Mucosa of stomach (tissue), 1 donor: ENCODE measurements around the gene MOBP.

Experiments used
- H3K27me3 ChIP-seq: one replicate; pipeline ENCODE4 v1.7.0; 2013; ENCODE audit warnings: mild to moderate bottlenecking, low read length; ENCODE audit not compliant: control insufficient read depth, insufficient read depth
- H3K36me3 ChIP-seq: one replicate; pipeline ENCODE4 v1.7.0; 2013; ENCODE audit warnings: low read length; ENCODE audit not compliant: control insufficient read depth, insufficient read depth
- H3K4me1 ChIP-seq: one replicate; pipeline ENCODE4 v1.7.0; 2013; ENCODE audit warnings: mild to moderate bottlenecking, low read length; ENCODE audit not compliant: control insufficient read depth, insufficient read depth
- H3K4me3 ChIP-seq: one replicate; pipeline ENCODE4 v1.7.0; 2013; ENCODE audit warnings: low read length
- H3K9ac ChIP-seq: one replicate; pipeline ENCODE4 v1.7.0; 2013; ENCODE audit warnings: mild to moderate bottlenecking, low read length, moderate library complexity
- H3K9me3 ChIP-seq: one replicate; pipeline ENCODE4 v1.7.0; 2013; ENCODE audit warnings: mild to moderate bottlenecking, low read length, moderate library complexity; ENCODE audit not compliant: control insufficient read depth
- donor health status: Pancreatic carcinoma.

MOBP gene

DNA sequence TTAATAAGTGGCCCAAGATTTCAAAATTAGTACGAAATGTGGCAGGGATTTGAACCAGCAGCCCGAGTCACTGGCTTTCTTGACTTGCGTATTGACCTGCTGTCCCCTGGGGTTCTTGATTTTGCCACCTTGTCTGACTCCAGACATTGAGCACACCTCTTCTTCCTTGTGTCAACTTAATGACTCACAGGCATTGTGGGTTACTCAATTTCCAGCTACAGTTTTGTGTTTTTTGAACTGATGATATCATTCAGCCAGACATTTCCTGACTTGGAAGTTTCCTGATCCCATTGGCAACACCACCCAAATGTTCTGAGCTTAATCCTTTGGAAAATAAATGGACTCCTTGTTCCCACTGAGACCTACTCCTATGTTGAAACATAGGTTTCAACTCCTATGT is 64.2 kb downstream of the MOBP start:
- Histone ChIP-seq H3K9me3 (no peaks in the 10 kb centered on the region), H3K9ac (no peak overlapping the region), H3K36me3 (no peaks in the 10 kb centered on the region), H3K4me1 (no peaks in the 10 kb centered on the region), H3K4me3 (no peak overlapping the region), H3K27me3 (no peaks in the 10 kb centered on the region)

- Histone ChIP-seq H3K4me3 (no peak overlapping the region), H3K4me1 (no peaks in the 10 kb centered on the region), H3K27me3 (no peaks in the 10 kb centered on the region), H3K9ac (no peak overlapping the region), H3K36me3 (no peaks in the 10 kb centered on the region), H3K9me3 (no peaks in the 10 kb centered on the region)
These were observed 65.3 kb downstream of the MOBP start for GRCh38 chr3:39532777-39533176.

GRCh38 chr3:39533226-39533625 is 65.7 kb downstream of the MOBP start:
- H3K9ac ChIP-seq: no peak overlapping the region
- H3K4me1 ChIP-seq: no peaks in the 10 kb centered on the region
- no peak overlapping the region for H3K4me3 ChIP-seq
- H3K27me3 ChIP-seq: no peaks in the 10 kb centered on the region
- no peaks in the 10 kb centered on the region for H3K36me3 ChIP-seq
- no peaks in the 10 kb centered on the region for H3K9me3 ChIP-seq

- Histone ChIP-seq H3K9ac (no peak overlapping the region), H3K4me3 (no peak overlapping the region), H3K36me3 (no peaks in the 10 kb centered on the region), H3K4me1 (no peaks in the 10 kb centered on the region), H3K27me3 (no peaks in the 10 kb centered on the region), H3K9me3 (no peaks in the 10 kb centered on the region)
These were observed 72.9 kb downstream of the MOBP start for GRCh38 chr3:39540162-39540921.

DNA sequence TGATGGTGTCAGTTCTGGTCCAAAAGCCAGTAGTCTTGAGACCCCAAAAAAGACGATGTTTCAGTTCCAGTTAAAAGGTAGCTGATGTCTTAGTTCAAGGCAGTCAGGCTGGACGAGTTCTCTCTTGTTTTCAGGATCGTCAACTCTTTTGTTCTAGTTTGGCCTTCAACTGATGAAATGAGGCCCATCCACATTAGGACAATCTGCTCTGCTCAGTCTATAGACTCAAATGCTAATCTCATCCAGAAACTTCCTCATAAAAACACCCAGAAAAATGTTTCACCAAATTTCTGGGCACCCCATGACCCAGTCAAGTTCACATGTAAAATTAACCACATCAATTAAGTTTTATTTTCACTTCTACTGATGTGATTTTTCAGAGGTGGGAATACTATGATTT is 74.0 kb downstream of the MOBP start:
- Histone ChIP-seq H3K27me3 (no peaks in the 10 kb centered on the region), H3K9me3 (no peaks in the 10 kb centered on the region), H3K9ac (no peak overlapping the region), H3K36me3 (no peaks in the 10 kb centered on the region), H3K4me3 (no peak overlapping the region), H3K4me1 (no peaks in the 10 kb centered on the region)

DNA sequence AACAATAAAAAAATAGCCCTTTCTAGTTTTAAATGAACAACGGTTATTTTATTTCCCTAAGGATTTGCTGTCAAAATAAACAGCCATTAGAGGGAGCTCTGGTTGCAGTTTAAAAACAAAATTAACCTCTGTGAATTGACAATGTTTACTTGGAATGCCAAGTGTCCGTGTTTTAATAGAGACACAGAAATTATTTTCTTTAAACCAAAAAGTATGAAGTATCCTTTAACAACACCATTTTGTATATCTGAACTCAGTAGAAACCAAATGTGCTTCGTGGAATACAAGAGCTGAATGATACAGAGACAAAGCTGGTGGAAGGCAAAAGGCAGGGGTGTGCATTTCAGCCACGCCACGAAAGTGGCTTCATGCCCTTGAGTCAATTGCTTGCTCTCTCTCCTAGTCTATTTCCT is 74.4 kb downstream of the MOBP start:
- H3K9me3 ChIP-seq: no peaks in the 10 kb centered on the region
- H3K4me1 ChIP-seq: no peaks in the 10 kb centered on the region
- no peaks in the 10 kb centered on the region for H3K27me3 ChIP-seq
- H3K4me3 ChIP-seq: no peak overlapping the region
- H3K36me3 ChIP-seq: no peaks in the 10 kb centered on the region
- no peak overlapping the region for H3K9ac ChIP-seq

- no peaks in the 10 kb centered on the region for H3K27me3 ChIP-seq
- H3K4me1 ChIP-seq: no peaks in the 10 kb centered on the region
- H3K4me3 ChIP-seq: no peak overlapping the region
- H3K9me3 ChIP-seq: no peaks in the 10 kb centered on the region
- no peak overlapping the region for H3K9ac ChIP-seq
- no peaks in the 10 kb centered on the region for H3K36me3 ChIP-seq
These were observed 75.1 kb downstream of the MOBP start for GRCh38 chr3:39542588-39542988.

- Histone ChIP-seq H3K9ac (no peak overlapping the region), H3K4me1 (no peaks in the 10 kb centered on the region), H3K36me3 (no peaks in the 10 kb centered on the region), H3K9me3 (no peaks in the 10 kb centered on the region), H3K27me3 (no peaks in the 10 kb centered on the region), H3K4me3 (no peak overlapping the region)
These were observed 80.8 kb downstream of the MOBP start for GRCh38 chr3:39548282-39548681.

- no peak overlapping the region for H3K9ac ChIP-seq
- H3K9me3 ChIP-seq: no peaks in the 10 kb centered on the region
- no peak overlapping the region for H3K4me3 ChIP-seq
- H3K27me3 ChIP-seq: no peaks in the 10 kb centered on the region
- H3K4me1 ChIP-seq: no peaks in the 10 kb centered on the region
- H3K36me3 ChIP-seq: no peaks in the 10 kb centered on the region
These were observed 83.0 kb downstream of the MOBP start for GRCh38 chr3:39550354-39551051.
